ENCODE results near the gene ANTXR1. TPM values are rescaled to one million over a fixed set of nuclear protein-coding genes. Genes with fewer than 3 reads are reported as not detected.

The ANTXR1 gene
- total RNA-seq, 2 donors from 2014 or later = 48.3 to 54.5 TPM

DNA sequence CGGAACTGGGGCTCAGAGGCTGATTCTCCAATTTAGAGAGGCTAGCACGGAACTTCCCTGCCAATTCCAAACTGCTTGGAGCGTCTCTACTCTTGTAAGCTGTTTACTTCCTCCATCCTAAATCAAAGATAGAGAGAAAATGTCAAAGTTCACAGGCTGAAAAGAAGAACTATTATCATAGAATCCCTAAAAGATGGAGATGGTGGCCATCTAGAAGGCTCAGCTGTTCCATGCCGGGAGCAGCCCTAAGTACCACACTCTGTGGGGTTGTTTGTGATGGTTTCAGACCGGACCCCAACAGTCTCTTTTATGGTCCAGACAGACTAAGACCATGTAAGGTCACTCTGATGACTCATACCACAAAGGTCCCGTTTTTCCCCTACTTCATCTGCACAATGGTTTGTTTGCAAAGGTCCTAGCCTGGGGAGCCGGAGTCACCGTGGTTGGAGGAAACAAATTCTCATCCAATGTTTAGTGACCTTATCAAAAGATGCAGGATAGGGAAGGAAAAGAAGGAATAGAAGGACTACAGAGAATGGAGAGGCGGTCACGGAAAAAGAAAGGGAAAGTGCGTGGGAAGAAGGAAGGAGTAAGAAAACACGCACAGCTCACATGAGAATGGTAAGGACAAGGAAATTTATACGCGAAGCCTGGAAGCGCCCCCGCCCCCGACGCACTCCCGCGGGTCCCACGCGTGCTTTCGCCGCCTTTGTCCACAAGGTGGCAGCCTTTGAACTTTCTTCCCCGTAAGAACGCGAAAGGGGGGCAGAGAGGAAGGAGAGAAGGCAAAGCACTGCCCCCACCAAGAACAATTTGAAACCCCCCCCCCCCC, 453 bp upstream of the ANTXR1 start:
- TF ChIP-seq CTCF (conservative IDR thresholded peaks at IDR 0.05) = peak; percentile 84
- peak overlapping the region; percentile 87 for H3K4me3 Mint-ChIP-seq
- H3K4me1 Mint-ChIP-seq = peaks cover 12% of the 10 kb centered on the region
- Histone ChIP-seq H3K4me1 (ENCODE audit: control insufficient read depth, insufficient read depth, low read length) (no peaks in the 10 kb centered on the region), H3K9me3 (ENCODE audit: control insufficient read depth, low read length) (no peaks in the 10 kb centered on the region), H3K27me3 (ENCODE audit: control insufficient read depth, insufficient read depth, low read length, poor library complexity, severe bottlenecking) (no peaks in the 10 kb centered on the region), H3K27ac (ENCODE audit: low read depth, low read length) (peak overlapping the region; percentile 85), H3K4me3 (ENCODE audit: low read length) (peak overlapping the region; percentile 94), H3K36me3 (ENCODE audit: control insufficient read depth, insufficient read depth, low read length) (no peaks in the 10 kb centered on the region), H3K9ac (ENCODE audit: extremely low read depth, low read length, poor library complexity, severe bottlenecking) (peak overlapping the region; percentile 62)
- no peaks in the 10 kb centered on the region for H3K36me3 Mint-ChIP-seq (ENCODE audit: low read depth)
- no peak overlapping the region for H3K27ac Mint-ChIP-seq
- H3K27me3 Mint-ChIP-seq (ENCODE audit: insufficient read depth) = peaks cover 19% of the 10 kb centered on the region
- no peaks in the 10 kb centered on the region for H3K9me3 Mint-ChIP-seq
- no peak for DNase-seq
- 27 to 52% methylated on average over 9 to 27 of the region's 27 CpGs for WGBS, 2 experiments (ENCODE audit: insufficient coverage in 1 of 2, insufficient read length in 1 of 2)

- Mint-ChIP-seq H3K4me3 (peak overlapping the region; percentile 87), H3K27ac (peak overlapping the region; percentile 56), H3K9me3 (no peaks in the 10 kb centered on the region), H3K4me1 (peaks cover 12% of the 10 kb centered on the region), H3K36me3 (ENCODE audit: low read depth) (peaks cover 4% of the 10 kb centered on the region), H3K27me3 (ENCODE audit: insufficient read depth) (peaks cover 19% of the 10 kb centered on the region)
- peak; percentile 63 for DNase-seq
- Histone ChIP-seq H3K36me3 (ENCODE audit: control insufficient read depth, insufficient read depth, low read length) (no peaks in the 10 kb centered on the region), H3K4me1 (ENCODE audit: control insufficient read depth, insufficient read depth, low read length) (no peaks in the 10 kb centered on the region), H3K9ac (ENCODE audit: extremely low read depth, low read length, poor library complexity, severe bottlenecking) (peak overlapping the region; percentile 62), H3K27ac (ENCODE audit: low read depth, low read length) (peak overlapping the region; percentile 85), H3K4me3 (ENCODE audit: low read length) (peak overlapping the region; percentile 94), H3K27me3 (ENCODE audit: control insufficient read depth, insufficient read depth, low read length, poor library complexity, severe bottlenecking) (no peaks in the 10 kb centered on the region), H3K9me3 (ENCODE audit: control insufficient read depth, low read length) (no peaks in the 10 kb centered on the region)
- 1 to 4% methylated on average over 11 to 20 of the region's 20 CpGs for WGBS, 2 experiments (ENCODE audit: insufficient coverage in 1 of 2, insufficient read length in 1 of 2)
- peak; percentile 16 for TF ChIP-seq CTCF (conservative IDR thresholded peaks at IDR 0.05)
Measured at GRCh38 chr2:69013840-69014821, 1.2 kb downstream of the ANTXR1 start.

DNA sequence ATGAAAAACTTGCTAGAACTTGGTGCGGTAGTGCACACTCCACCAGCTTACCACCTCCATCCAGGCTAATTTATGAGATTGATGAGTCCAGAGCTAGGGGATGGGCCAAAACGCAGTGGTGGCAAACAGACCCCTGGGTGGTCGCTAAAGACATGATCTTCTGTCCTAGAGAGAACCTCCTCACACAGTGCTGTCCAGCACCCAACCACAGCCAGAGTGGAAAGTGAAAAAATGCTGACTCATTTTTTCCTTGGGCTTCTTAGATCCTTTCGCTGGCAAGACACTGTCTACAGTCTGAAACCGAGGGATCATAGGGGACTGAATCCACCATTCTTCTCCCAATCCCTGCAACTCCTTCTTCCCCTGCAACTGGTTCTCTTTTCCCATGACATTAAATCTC, 4.1 kb downstream of the ANTXR1 start:
- no peaks in the 10 kb centered on the region for H3K4me1 ChIP-seq (ENCODE audit: control insufficient read depth, insufficient read depth, low read length)
- no peaks in the 10 kb centered on the region for H3K27me3 ChIP-seq (ENCODE audit: control insufficient read depth, insufficient read depth, low read length, poor library complexity, severe bottlenecking)
- H3K9ac ChIP-seq (ENCODE audit: extremely low read depth, low read length, poor library complexity, severe bottlenecking) = no peak overlapping the region
- Mint-ChIP-seq H3K27ac (peak overlapping the region; percentile 56), H3K4me3 (no peak overlapping the region), H3K4me1 (peaks cover 19% of the 10 kb centered on the region), H3K9me3 (no peaks in the 10 kb centered on the region), H3K27me3 (ENCODE audit: insufficient read depth) (peaks cover 3% of the 10 kb centered on the region), H3K36me3 (ENCODE audit: low read depth) (peaks cover 4% of the 10 kb centered on the region)
- 94 to 100% methylated on average over 4 to 5 of the region's 5 CpGs for WGBS, 2 experiments (ENCODE audit: insufficient coverage in 1 of 2, insufficient read length in 1 of 2)
- no peaks in the 10 kb centered on the region for H3K36me3 ChIP-seq (ENCODE audit: control insufficient read depth, insufficient read depth, low read length)
- H3K4me3 ChIP-seq (ENCODE audit: low read length) = no peak overlapping the region
- H3K27ac ChIP-seq (ENCODE audit: low read depth, low read length) = no peak overlapping the region
- H3K9me3 ChIP-seq (ENCODE audit: control insufficient read depth, low read length) = no peaks in the 10 kb centered on the region
- TF ChIP-seq CTCF (conservative IDR thresholded peaks at IDR 0.05) = no peak
- DNase-seq = no peak
